GM19324 (cell line): ENCODE measurements around the gene PRELID2.
A peak's percentile ranks its signal among the peaks of the same experiment; 100 is the strongest.
"Not testable (repeated sequence)": the region's sequence is repeated elsewhere in the genome, so short reads cannot be mapped to it uniquely, and the experiment has no call there.

Experiments used
- ATAC-seq: cut with Tn5 transposase; IDR thresholded peaks from one replicate; pipeline ENCODE4 v1.9.1; 2021; ENCODE audit warnings: mild to moderate bottlenecking, moderate library complexity; ENCODE audit not compliant: unreplicated experiment, low FRiP score

The PRELID2 gene

GRCh38 chr5:145834917-145835847 lies at the start of gene PRELID2:
Gene PRELID2, minus strand, starts transcription at chr5:145835342. Its CDS starts 91 bp downstream, at chr5:145835251.
- peak; percentile 89 for ATAC-seq

GRCh38 chr5:145874765-145875164 lies 39.6 kb upstream of the PRELID2 start:
- ATAC-seq: no peak

- ATAC-seq: no peak
Measured at GRCh38 chr5:145872914-145873313, 37.8 kb upstream of the PRELID2 start, which contains the start of gene GRXCR2. Gene GRXCR2, minus strand, starts transcription at chr5:145873014. Its CDS starts 46 bp downstream, at chr5:145872968.

- ATAC-seq: no peak
Measured at GRCh38 chr5:145872486-145872885, 37.3 kb upstream of the PRELID2 start.

- no peak for ATAC-seq
Measured at GRCh38 chr5:145869753-145870152, 34.6 kb upstream of the PRELID2 start.

- no peak for ATAC-seq
Measured at GRCh38 chr5:145867806-145868205, 32.7 kb upstream of the PRELID2 start.

GRCh38 chr5:145864432-145864831 lies 29.3 kb upstream of the PRELID2 start:
- ATAC-seq: not testable (repeated sequence)

- ATAC-seq: no peak
Measured at GRCh38 chr5:145863003-145863402, 27.9 kb upstream of the PRELID2 start.

GRCh38 chr5:145859897-145860296 lies 24.8 kb upstream of the PRELID2 start:
- no peak for ATAC-seq

- ATAC-seq: no peak
Measured at GRCh38 chr5:145859453-145859852, 24.3 kb upstream of the PRELID2 start.

GRCh38 chr5:145858959-145859358 lies 23.8 kb upstream of the PRELID2 start:
- ATAC-seq: no peak

GRCh38 chr5:145856285-145856818 lies 21.2 kb upstream of the PRELID2 start:
- no peak for ATAC-seq

GRCh38 chr5:145855763-145856267 lies 20.7 kb upstream of the PRELID2 start:
- no peak for ATAC-seq

GRCh38 chr5:145854651-145855258 lies 19.6 kb upstream of the PRELID2 start:
- no peak for ATAC-seq

GRCh38 chr5:145853781-145854376 lies 18.7 kb upstream of the PRELID2 start:
- no peak for ATAC-seq

- ATAC-seq: no peak
Measured at GRCh38 chr5:145852990-145853389, 17.8 kb upstream of the PRELID2 start.

GRCh38 chr5:145848854-145849253 lies 13.7 kb upstream of the PRELID2 start:
- ATAC-seq: no peak

- no peak for ATAC-seq
Measured at GRCh38 chr5:145847499-145848497, 12.7 kb upstream of the PRELID2 start.

GRCh38 chr5:145846081-145846480 lies 10.9 kb upstream of the PRELID2 start:
- ATAC-seq: no peak

GRCh38 chr5:145841299-145841698 lies 6.2 kb upstream of the PRELID2 start:
- no peak for ATAC-seq
